Measurements from ENCODE around the gene SHISA6. TPM values are rescaled to one million over a fixed set of nuclear protein-coding genes. Genes with fewer than 3 reads are reported as not detected.

SHISA6 gene
- total RNA-seq, 1 donor from 2014 or later: not detected

- DNase-seq: no peak
Observed at GRCh38 chr17:11545696-11546095, 304.7 kb downstream of the SHISA6 start.

- DNase-seq: no peak
Observed at GRCh38 chr17:11547853-11548252, 306.8 kb downstream of the SHISA6 start.

GRCh38 chr17:11548398-11548797 is 307.4 kb downstream of the SHISA6 start:
- no peak for DNase-seq

GRCh38 chr17:11550431-11550830 is 309.4 kb downstream of the SHISA6 start:
- no peak for DNase-seq

- no peak for DNase-seq
Observed at GRCh38 chr17:11551442-11551841, 310.4 kb downstream of the SHISA6 start.

- DNase-seq: no peak
Observed at GRCh38 chr17:11553135-11553534, 312.1 kb downstream of the SHISA6 start.

GRCh38 chr17:11554042-11554441 is 313.0 kb downstream of the SHISA6 start:
- no peak for DNase-seq

- no peak for DNase-seq
Observed at GRCh38 chr17:11554542-11554941, 313.5 kb downstream of the SHISA6 start.

- DNase-seq: no peak
Observed at GRCh38 chr17:11555530-11555929, 314.5 kb downstream of the SHISA6 start.

GRCh38 chr17:11557727-11558452 is 316.9 kb downstream of the SHISA6 start:
- no peak for DNase-seq

- DNase-seq: no peak
Observed at GRCh38 chr17:11558681-11559234, 317.7 kb downstream of the SHISA6 start.

GRCh38 chr17:11559601-11560000 is 318.6 kb downstream of the SHISA6 start:
- no peak for DNase-seq

- DNase-seq: no peak
Observed at GRCh38 chr17:11561281-11561680, 320.3 kb downstream of the SHISA6 start.

GRCh38 chr17:11561702-11562101 is 320.7 kb downstream of the SHISA6 start:
- no peak for DNase-seq

- no peak for DNase-seq
Observed at GRCh38 chr17:11564589-11565380, 323.8 kb downstream of the SHISA6 start.

GRCh38 chr17:11565591-11565990 is 324.6 kb downstream of the SHISA6 start:
- no peak for DNase-seq

GRCh38 chr17:11578998-11579397 is 338.0 kb downstream of the SHISA6 start:
- DNase-seq: no peak

GRCh38 chr17:11580677-11581076 is 339.7 kb downstream of the SHISA6 start:
- DNase-seq: no peak

GRCh38 chr17:11582217-11582616 is 341.2 kb downstream of the SHISA6 start:
- DNase-seq: no peak

GRCh38 chr17:11583306-11583992 is 342.4 kb downstream of the SHISA6 start:
- no peak for DNase-seq

GRCh38 chr17:11589716-11590115 is 348.7 kb downstream of the SHISA6 start:
- DNase-seq: no peak

- peak; percentile 62 for DNase-seq
Observed at GRCh38 chr17:11598274-11599221, 357.5 kb downstream of the SHISA6 start, which contains the start of gene DNAH9. TSS of gene DNAH9 (plus strand) at chr17:11598470. CDS start at chr17:11598499, 29 bp downstream.
